ENCODE results near the gene SLC12A5.

The SLC12A5 gene

DNA sequence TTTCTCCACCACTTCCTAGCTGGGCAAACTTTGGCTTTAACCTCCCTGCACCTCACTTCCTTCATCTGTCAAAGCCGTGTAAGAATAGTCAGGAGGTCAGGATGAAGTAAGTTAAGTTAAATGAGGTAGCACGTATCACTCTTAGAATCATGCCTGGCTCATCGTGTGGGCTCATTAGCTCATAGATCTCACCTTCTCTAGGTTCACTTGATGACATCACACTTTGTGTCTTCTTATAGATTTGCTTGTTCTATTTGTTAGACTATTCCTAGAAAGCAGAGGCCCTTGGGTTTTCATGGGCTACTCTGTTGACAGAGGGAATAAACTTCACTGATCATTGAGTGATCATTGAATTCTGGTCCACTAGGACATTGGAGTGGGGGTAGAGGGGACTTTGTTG, 72.9 kb downstream of the SLC12A5 start:
- DNase-seq (ENCODE audit: low read depth in 2 of 2, low spot score in 1 of 2), result no peak

DNA sequence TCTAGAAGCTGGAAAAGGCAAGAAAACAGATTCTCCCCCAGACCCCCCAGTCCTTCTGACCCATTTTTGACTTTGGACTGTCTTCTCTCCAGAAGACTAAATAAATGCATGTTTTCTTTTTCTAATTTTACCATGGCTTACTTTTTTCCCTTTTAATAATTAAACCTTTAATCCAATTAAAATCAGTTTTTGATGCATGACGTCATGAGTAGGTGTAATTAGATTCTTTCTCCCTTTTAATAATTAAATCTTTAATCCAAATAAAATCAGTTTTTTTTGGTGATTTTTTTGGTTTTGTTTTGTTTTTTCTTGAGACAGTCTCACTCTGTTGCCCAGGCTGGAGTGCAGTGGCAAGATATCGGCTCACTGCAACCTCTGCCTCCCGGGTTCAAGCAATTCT, 73.9 kb downstream of the SLC12A5 start:
- no peak for DNase-seq (ENCODE audit: low read depth in 2 of 2, low spot score in 1 of 2)

DNA sequence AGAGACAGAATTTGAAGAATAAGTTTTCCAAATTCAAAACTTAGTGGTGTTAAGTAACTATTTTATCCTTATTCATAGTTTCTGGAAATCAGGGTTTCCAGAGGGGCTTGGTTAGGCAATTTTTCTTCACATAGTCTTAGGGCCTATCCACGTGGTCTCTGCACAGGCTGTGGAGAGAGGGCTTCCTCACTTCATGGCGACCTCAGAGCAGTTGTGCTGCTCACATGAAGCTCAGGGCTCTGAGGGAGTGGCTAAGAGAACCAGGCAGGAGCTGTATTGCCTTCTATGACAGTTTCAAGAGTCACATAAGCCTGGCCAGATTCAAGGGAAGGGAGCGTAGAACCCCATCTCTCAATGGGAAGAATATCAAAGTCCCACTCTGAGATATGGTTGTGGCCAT, 75.2 kb downstream of the SLC12A5 start:
- no peak for DNase-seq (ENCODE audit: low read depth in 2 of 2, low spot score in 1 of 2)

DNA sequence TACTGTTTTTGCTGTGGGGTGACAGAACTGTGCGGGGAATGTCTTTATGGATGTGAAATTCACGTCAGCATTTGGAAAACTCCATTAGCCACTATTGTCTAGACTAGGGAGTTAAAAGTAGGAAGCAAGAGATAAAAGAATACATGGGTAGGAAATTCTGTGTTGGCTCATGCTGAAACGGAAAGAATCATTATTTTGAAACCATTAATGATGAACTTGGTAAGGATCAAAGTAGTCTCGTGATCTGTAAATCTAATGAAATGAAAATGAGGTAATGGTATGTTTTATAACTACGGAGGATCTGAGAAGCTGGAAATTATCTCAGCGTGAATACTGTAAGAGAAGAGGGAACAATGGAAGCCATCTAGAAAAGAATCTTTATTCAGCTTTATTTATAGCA, 78.0 kb downstream of the SLC12A5 start:
- DNase-seq (ENCODE audit: low read depth in 2 of 2, low spot score in 1 of 2), result no peak

DNA sequence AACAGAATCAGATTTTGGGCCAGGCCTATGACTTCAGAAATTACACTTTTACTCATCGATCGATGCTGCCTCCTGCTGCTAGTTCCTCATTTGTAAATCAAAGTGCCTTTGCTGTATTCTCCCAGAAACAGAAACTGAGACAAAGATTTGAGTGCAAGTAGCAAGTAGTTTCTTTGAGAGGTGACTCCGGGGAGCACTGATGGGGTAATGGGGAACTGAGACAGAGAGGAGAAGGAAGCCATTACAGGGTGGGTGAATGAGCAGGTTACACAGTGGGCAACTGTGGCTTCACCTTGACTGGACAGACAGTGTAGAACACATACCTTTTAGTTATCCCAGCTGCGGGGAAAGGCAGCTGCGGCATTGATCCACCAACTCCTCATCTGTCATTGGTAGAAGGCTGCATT, 79.4 kb downstream of the SLC12A5 start:
- DNase-seq (ENCODE audit: low read depth in 2 of 2, low spot score in 1 of 2), result no peak

DNA sequence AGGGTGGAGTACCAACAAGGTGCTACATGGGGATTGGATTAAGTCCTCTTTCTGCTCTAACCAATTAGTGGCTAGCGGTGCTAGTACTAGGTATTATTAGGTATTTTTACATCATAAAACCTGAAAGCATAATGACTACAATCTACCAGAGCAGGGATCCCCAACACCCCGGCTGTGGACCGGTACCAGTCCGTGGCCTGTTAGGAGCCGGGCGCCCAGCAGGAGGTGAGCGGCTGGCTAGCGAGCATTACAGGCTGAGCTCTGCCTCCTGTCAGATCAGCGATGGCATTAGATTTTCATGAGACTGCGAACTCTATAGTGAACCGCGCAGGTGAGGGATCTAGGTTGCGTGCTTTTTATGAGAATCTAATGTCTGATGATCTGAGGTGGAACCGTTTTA, 80.0 kb downstream of the SLC12A5 start:
- DNase-seq (ENCODE audit: low read depth in 2 of 2, low spot score in 1 of 2), result no peak

Measured in stimulated activated CD8-positive, alpha-beta memory T cell treated with anti-CD3 and anti-CD28 coated beads, Interleukin-4, amount 100 ng/mL, for 1 hour (primary cell).